ENCODE measurements around the gene RAB1A. TPM values are rescaled to one million over a fixed set of nuclear protein-coding genes. Genes with fewer than 3 reads are reported as not detected.

RAB1A gene
- total and polyA plus RNA-seq, 2 of the 13 experiments (the other 11 are each of a cell fraction or from before 2014, with no cell fraction given): 206 to 226 TPM

DNA sequence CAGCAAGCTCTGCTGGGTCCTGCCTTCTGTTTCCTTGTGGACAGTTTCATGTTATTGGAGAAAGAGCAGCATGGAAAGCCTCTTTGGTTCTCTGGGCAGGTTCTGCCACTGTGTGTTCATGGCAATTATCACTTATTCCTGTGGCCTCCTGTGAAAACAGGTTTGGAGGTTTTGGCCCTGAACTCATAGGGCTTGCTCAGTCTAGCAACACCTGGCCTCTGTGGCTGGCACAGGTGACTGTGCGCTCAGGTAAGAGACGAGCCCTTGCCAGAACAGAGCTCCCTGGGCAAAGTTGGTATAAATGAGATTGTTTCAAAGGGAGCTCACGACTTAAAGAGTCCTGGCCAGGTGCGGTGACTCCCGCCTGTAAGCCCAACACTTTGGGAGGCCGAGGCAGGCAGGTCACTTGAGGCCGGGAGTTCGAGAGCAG, 68.0 kb downstream of the RAB1A start:
- no peak overlapping the region for H3K4me3 ChIP-seq (replicated peaks in 1 of 3; ENCODE audit: insufficient read depth in 1 of 3, low read depth in 2 of 3, low read length in 3 of 3)
- H3K4me2 ChIP-seq (ENCODE audit: low read depth, low read length): no peak overlapping the region
- DNase-seq (ENCODE audit: low spot score) (no peak), FAIRE-seq (no peak), ATAC-seq (no peak)
- ChIA-PET POLR2A (interaction anchor here (2.1 kb wide), 1 partner anchor 68 kb away, joined by 7 read pairs; the partner anchor contains the start of gene RAB1A), CTCF (ENCODE audit: low intra/inter-chr PET ratio, low total read pairs) (no interaction called here)
- H3K27me3 ChIP-seq (ENCODE audit: control insufficient read depth in 1 of 2, insufficient read depth in 2 of 2, low read length in 2 of 2): no peaks in the 10 kb centered on the region; a peak in 1 of 5 replicates
- peaks cover 86% of the 10 kb centered on the region for H3K4me1 ChIP-seq (ENCODE audit: insufficient read depth, low read length)
- in situ Hi-C loops (cut with HindIII; ENCODE audit: extremely low pct_ligation_motif_present, low pct_unique_long_range_greater_than_20kb): loop anchor here (25.0 kb wide), 1 partner anchor 500 kb away; no protein-coding TSS in a partner anchor
- H3K9me3 ChIP-seq (ENCODE audit: low read length): no peaks in the 10 kb centered on the region
- H3K27ac ChIP-seq (ENCODE audit: extremely low read length, insufficient read depth, low read length): no peak overlapping the region
- H2AFZ ChIP-seq (ENCODE audit: low read length): no peak overlapping the region
- H3K79me2 ChIP-seq (ENCODE audit: insufficient read depth, low read length): peaks cover 80% of the 10 kb centered on the region
- no peak overlapping the region for H3K9ac ChIP-seq (ENCODE audit: insufficient read depth, low read depth, low read length)
- no peaks in the 10 kb centered on the region; a peak in 1 of 5 replicates for H3K36me3 ChIP-seq (replicated peaks in 1 of 2; ENCODE audit: control insufficient read depth in 1 of 2, insufficient read depth in 2 of 2, low read length in 2 of 2)
- H4K20me1 ChIP-seq (ENCODE audit: insufficient read depth, low read length): peaks cover 4% of the 10 kb centered on the region
- 98% methylated on average over 8 of the region's 8 CpGs for WGBS (ENCODE audit: low lambda C conversion rate)
- BruUV-seq (replicated peaks): no TSS peak
- intact Hi-C loops (cut with micrococcal nuclease; ENCODE audit: unreplicated experiment): no loop called here
- no peak for TF ChIP-seq ZNF720 (CRISPR knock-in tag; IDR thresholded peaks at IDR 0.05)
- no peak for TF ChIP-seq ZIK1 (CRISPR knock-in tag; IDR thresholded peaks at IDR 0.05; ENCODE audit: borderline replicate concordance, low read depth)
- TF ChIP-seq, protein P1, sequence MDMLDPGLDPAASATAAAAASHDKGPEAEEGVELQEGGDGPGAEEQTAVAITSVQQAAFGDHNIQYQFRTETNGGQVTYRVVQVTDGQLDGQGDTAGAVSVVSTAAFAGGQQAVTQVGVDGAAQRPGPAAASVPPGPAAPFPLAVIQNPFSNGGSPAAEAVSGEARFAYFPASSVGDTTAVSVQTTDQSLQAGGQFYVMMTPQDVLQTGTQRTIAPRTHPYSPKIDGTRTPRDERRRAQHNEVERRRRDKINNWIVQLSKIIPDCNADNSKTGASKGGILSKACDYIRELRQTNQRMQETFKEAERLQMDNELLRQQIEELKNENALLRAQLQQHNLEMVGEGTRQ (IDR thresholded peaks at IDR 0.05; ENCODE audit: low read depth, low read length): no peak
- TF ChIP-seq, protein P1 (CRISPR knock-in tag; IDR thresholded peaks at IDR 0.05; ENCODE audit: borderline replicate concordance): no peak
- TF ChIP-seq ZNF331 (CRISPR knock-in tag; IDR thresholded peaks at IDR 0.05): no peak
- no peak for TF ChIP-seq ZNF567 (CRISPR knock-in tag; IDR thresholded peaks at IDR 0.05; ENCODE audit: borderline replicate concordance)
- TF ChIP-seq HDAC6 (IDR thresholded peaks at IDR 0.05; ENCODE audit: low read depth, low read length): no peak
- TF ChIP-seq ZNF563 (CRISPR knock-in tag; IDR thresholded peaks at IDR 0.05): no peak
- no peak for TF ChIP-seq HMG20B (CRISPR knock-in tag; conservative IDR thresholded peaks at IDR 0.05)
- no peak for TF ChIP-seq ZNF761 (CRISPR knock-in tag; conservative IDR thresholded peaks at IDR 0.05)
- TF ChIP-seq, protein P2, sequence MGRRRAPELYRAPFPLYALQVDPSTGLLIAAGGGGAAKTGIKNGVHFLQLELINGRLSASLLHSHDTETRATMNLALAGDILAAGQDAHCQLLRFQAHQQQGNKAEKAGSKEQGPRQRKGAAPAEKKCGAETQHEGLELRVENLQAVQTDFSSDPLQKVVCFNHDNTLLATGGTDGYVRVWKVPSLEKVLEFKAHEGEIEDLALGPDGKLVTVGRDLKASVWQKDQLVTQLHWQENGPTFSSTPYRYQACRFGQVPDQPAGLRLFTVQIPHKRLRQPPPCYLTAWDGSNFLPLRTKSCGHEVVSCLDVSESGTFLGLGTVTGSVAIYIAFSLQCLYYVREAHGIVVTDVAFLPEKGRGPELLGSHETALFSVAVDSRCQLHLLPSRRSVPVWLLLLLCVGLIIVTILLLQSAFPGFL (CRISPR knock-in tag; IDR thresholded peaks at IDR 0.05): no peak
- no peak for TF ChIP-seq ZFP1 (CRISPR knock-in tag; IDR thresholded peaks at IDR 0.05)
- no peak for TF ChIP-seq HMG20A (CRISPR knock-in tag; IDR thresholded peaks at IDR 0.05; ENCODE audit: borderline replicate concordance)
- no peak for TF ChIP-seq MXD4 (CRISPR knock-in tag; IDR thresholded peaks at IDR 0.05)
- no peak for TF ChIP-seq ARID2 (CRISPR knock-in tag; IDR thresholded peaks at IDR 0.05; ENCODE audit: borderline replicate concordance)
- TF ChIP-seq, protein P3, sequence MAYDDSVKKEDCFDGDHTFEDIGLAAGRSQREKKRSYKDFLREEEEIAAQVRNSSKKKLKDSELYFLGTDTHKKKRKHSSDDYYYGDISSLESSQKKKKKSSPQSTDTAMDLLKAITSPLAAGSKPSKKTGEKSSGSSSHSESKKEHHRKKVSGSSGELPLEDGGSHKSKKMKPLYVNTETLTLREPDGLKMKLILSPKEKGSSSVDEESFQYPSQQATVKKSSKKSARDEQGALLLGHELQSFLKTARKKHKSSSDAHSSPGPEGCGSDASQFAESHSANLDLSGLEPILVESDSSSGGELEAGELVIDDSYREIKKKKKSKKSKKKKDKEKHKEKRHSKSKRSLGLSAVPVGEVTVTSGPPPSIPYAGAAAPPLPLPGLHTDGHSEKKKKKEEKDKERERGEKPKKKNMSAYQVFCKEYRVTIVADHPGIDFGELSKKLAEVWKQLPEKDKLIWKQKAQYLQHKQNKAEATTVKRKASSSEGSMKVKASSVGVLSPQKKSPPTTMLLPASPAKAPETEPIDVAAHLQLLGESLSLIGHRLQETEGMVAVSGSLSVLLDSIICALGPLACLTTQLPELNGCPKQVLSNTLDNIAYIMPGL (CRISPR knock-in tag; IDR thresholded peaks at IDR 0.05; ENCODE audit: borderline replicate concordance in 1 of 2, low read depth in 1 of 2): no peak
